Measurements from ENCODE around the gene SGMS2.

SGMS2 gene

DNA sequence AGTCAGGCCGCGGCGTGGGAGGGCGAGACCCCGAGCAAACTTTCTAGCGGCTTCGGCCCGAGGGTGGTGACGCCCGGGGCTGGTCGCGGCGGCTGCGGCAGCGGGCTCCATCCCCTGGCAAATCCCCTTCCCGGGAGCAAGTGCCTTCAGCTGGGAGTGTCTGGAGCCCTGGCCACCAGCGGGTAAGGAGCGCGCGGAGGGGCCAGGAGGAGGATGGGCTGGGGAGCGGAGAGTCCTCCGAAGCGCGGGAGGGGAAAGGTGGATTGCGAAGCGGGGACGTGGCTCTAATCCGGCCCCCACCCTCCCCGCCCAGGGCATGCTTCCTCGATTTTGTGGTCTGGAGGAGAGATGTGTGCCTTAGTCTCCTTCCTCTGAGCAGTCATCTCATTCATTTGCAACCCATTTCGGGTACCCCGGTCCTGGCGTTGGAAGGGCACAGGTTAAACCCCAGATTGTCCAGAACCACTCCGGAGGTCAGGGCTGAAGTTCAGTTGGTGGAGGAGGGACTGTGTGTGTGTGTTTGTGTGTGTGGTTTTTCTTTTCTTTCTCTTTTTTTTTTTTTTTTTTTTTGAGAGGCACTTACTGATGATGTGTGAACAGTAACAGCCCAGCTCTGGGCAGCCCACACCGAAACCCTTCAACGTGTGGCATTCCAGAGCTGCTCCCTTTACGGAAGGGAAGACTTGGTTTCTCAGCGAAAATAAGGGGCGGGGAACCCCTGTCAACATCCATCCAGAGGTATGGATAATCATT lies 516 bp downstream of the SGMS2 start:
- H3K9me3 ChIP-seq, result no peaks in the 10 kb centered on the region
- no peaks in the 10 kb centered on the region for H3K36me3 ChIP-seq
- peaks cover 59% of the 10 kb centered on the region for H3K27me3 ChIP-seq
- DNase-seq, result peak; percentile 18
- TF ChIP-seq, protein P1, sequence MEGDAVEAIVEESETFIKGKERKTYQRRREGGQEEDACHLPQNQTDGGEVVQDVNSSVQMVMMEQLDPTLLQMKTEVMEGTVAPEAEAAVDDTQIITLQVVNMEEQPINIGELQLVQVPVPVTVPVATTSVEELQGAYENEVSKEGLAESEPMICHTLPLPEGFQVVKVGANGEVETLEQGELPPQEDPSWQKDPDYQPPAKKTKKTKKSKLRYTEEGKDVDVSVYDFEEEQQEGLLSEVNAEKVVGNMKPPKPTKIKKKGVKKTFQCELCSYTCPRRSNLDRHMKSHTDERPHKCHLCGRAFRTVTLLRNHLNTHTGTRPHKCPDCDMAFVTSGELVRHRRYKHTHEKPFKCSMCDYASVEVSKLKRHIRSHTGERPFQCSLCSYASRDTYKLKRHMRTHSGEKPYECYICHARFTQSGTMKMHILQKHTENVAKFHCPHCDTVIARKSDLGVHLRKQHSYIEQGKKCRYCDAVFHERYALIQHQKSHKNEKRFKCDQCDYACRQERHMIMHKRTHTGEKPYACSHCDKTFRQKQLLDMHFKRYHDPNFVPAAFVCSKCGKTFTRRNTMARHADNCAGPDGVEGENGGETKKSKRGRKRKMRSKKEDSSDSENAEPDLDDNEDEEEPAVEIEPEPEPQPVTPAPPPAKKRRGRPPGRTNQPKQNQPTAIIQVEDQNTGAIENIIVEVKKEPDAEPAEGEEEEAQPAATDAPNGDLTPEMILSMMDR (IDR thresholded peaks at IDR 0.05; ENCODE audit: low read depth, low read length), result no peak
- peak overlapping the region; percentile 33 for H3K4me3 ChIP-seq (ENCODE audit: low read depth, low read length)
- H3K4me1 ChIP-seq, result no peaks in the 10 kb centered on the region

DNA sequence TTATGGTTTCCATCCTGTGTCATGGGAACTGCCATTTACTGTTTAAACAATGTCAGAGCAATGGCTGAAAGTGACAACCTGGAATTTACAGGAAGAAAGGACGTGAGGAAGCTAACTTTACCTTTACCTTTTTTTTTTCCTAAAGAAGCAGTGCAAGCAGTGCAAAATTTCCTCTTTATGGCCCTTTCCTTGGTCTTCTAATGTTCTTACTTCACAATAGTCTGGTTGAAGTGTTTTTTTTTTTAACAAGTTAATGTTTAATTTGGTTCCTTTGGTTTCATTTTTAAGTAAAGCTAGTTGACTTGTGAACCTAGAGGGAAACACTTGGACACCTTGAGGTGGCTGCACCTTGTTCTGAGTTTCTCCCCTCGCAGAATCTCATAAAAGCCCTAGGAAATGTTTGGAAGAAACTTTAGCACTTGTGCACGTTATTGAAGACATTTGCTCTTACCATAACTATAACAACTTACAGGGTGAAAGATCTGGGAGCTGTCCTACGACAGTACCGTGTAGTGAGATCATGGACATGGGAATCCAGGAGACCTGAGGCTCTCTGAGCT lies 1.8 kb downstream of the SGMS2 start:
- no peak overlapping the region for H3K4me3 ChIP-seq (ENCODE audit: low read depth, low read length)

DNA sequence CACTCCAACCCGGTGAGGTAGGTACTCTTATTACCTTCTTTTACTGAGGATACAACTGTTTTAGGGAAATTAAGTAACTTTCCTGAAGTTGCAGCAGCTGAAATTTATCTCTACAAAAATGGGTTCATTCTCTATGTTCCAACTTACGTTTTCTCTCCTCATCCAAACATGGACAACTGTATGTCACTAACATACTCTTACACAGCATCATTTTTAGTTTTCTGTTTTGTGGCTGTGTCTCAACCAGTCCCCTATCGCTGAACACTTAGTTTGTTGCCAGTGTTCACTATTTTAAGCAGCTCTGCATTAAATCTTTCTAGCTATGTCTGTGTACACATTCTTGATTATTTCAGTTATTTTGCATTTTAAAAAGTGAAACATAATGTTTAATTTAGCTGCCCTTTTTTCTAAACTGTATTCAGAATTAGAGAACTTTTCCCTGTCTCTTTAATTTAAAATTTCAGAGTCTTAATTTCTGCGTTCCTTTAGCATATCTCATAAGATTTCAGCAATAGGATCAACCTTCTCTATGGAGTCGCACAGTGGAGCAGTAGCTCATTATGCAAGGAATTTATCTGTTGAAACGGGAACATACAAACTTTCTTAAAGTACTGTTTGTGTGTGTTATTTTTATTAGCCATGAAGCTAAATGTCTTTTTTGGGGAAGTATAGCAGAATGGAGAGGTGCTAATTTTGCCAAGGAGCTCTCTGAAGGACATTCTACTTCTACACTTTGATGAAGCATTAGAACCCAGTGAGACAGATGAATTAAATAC lies 3.8 kb downstream of the SGMS2 start:
- TF ChIP-seq, protein P1 (IDR thresholded peaks at IDR 0.05; ENCODE audit: low read depth, low read length), result no peak
- H3K4me1 ChIP-seq, result no peaks in the 10 kb centered on the region

More for the DNA sequence above, 1.8 kb downstream of the SGMS2 start:
- H3K27me3 ChIP-seq, result peaks cover 61% of the 10 kb centered on the region
- H3K4me1 ChIP-seq, result no peaks in the 10 kb centered on the region
- TF ChIP-seq, protein P1 (IDR thresholded peaks at IDR 0.05; ENCODE audit: low read depth, low read length), result no peak
- no peaks in the 10 kb centered on the region for H3K36me3 ChIP-seq
- no peak for DNase-seq
- no peaks in the 10 kb centered on the region for H3K9me3 ChIP-seq

DNA sequence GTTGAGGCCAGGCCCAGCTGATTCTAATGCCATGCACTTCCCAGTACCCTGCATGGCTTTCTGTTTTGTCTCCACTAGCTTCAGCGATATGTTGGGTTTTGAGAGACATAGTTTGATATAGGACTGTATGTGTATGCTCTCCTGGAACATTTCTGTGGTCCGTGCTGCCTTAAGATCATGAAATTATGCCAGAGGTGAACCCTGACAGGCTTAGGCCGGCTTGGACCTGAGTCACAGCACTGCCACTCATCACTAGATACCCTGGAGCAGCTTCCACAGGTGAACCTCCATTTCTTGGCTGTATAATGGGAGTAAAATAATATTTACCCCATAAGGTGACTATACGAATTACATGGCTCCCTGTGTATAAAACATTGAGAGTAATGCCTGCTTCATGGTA lies 6.4 kb downstream of the SGMS2 start:
- no peak for DNase-seq
- Histone ChIP-seq H3K4me1 (no peaks in the 10 kb centered on the region), H3K9me3 (no peaks in the 10 kb centered on the region), H3K4me3 (ENCODE audit: low read depth, low read length) (no peak overlapping the region), H3K36me3 (no peaks in the 10 kb centered on the region), H3K27me3 (peaks cover 28% of the 10 kb centered on the region)
- TF ChIP-seq, protein P1 (IDR thresholded peaks at IDR 0.05; ENCODE audit: low read depth, low read length), result no peak

More for the DNA sequence above, 3.8 kb downstream of the SGMS2 start:
- Histone ChIP-seq H3K4me3 (ENCODE audit: low read depth, low read length) (no peak overlapping the region), H3K27me3 (peaks cover 54% of the 10 kb centered on the region), H3K9me3 (no peaks in the 10 kb centered on the region), H3K36me3 (no peaks in the 10 kb centered on the region)
- no peak for DNase-seq

DNA sequence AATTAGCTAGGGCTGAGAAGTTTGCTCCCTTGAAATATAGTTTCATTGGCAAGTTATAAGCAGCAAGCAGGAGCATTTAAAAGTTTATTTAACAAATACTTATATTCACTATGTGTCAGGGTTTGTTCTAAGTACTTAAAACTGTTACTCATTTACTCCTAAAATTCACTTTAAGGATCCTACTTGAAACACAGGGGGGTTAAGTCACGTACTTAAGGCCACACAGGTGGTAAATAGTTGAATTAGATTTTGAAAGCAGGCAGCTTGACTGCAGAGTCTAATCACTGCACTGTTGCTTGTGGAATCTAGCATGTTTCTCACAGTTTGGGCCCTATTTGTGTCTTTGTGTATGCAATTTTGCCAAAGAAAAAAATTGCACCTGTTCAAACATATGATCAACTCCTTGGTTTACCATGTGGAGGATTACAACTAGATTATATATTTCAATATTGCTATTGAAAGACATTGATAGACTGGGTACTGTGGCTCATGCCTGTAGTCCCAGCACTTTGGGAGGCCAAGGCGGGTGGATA lies 7.6 kb downstream of the SGMS2 start:
- H3K36me3 ChIP-seq, result no peaks in the 10 kb centered on the region
- TF ChIP-seq, protein P1 (IDR thresholded peaks at IDR 0.05; ENCODE audit: low read depth, low read length), result no peak
- H3K27me3 ChIP-seq, result peaks cover 19% of the 10 kb centered on the region
- no peaks in the 10 kb centered on the region for H3K9me3 ChIP-seq
- no peak overlapping the region for H3K4me3 ChIP-seq (ENCODE audit: low read depth, low read length)
- H3K4me1 ChIP-seq, result no peaks in the 10 kb centered on the region
- no peak for DNase-seq
